K562 (cell line): Measurements from ENCODE around the gene TENM4. TPM values are rescaled to one million over a fixed set of nuclear protein-coding genes. Genes with fewer than 3 reads are reported as not detected.

Source experiments
- ATAC-seq: fragments of 200-7000 bp; cut with Tn5 transposase; 3 replicates; pipeline ENCODE4 v1.9.1; 2020; ENCODE audit warnings: moderate library complexity
- BruUV-seq: library from RNA; stranded (reverse); fragments of 400-500 nt; replicated peaks from 2 replicates; lab custom pipeline; 2021; lab: Mats Ljungman, UMichigan
- CTCF ChIA-PET: fragments of 300-600 bp; formaldehyde crosslinking; extraction: SDS; loops from one replicate; lab custom pipeline; 2021; ENCODE audit warnings: low intra/inter-chr PET ratio; lab: Yijun Ruan, JAX
- POLR2A ChIA-PET: fragments of 300-600, 350-650 bp; sonication (Branson Sonifier 250); formaldehyde crosslinking; extraction: SDS; loops from one replicate; lab custom pipeline; 2021; ENCODE audit warnings: antibody characterized with exemption, inconsistent platforms; lab: Yijun Ruan, JAX
- DNase-seq, 4 experiments: peaks; one replicate each; pipeline versions ENCODE4 v3.0.0 to v3.0.0-alpha.2; 2011 to 2018; ENCODE audit warnings: low spot score in 3 of 4, mixed read lengths in 3 of 4; ENCODE audit errors: extremely low read depth in 1 of 4
- FAIRE-seq: peaks from 2 replicates; lab custom pipeline; 2011; peaks lifted over from hg19 to GRCh38; lab: Jason Lieb, UNC
- H2AFZ ChIP-seq: 2 replicates; pipeline ENCODE4 v1.6.0; 2011; ENCODE audit warnings: low read depth, low read length, control low read depth, inconsistent platforms
- H3K27ac ChIP-seq: fragments of 200-600 bp; 3 replicates; pipeline ENCODE4 v1.8.0; 2011; ENCODE audit warnings: low read depth, mild to moderate bottlenecking, control low read depth, inconsistent platforms, low read length, moderate library complexity, mixed read lengths; ENCODE audit errors: extremely low read depth
- H3K27me3 ChIP-seq, 2 experiments: fragments of 300-600 bp in 1 of 2; 2 replicates in 1 of 2; 3 replicates in 1 of 2; pipeline versions ENCODE4 v1.6.0 to v1.8.0; 2011; ENCODE audit warnings: inconsistent platforms in 2 of 2, low read length in 2 of 2, mild to moderate bottlenecking in 1 of 2, mixed read lengths in 1 of 2, moderate library complexity in 1 of 2; ENCODE audit not compliant: control insufficient read depth in 2 of 2, insufficient read depth in 2 of 2
- H3K36me3 ChIP-seq: fragments of 300-600 bp; 3 replicates; pipeline ENCODE4 v1.8.0; 2011; ENCODE audit warnings: mild to moderate bottlenecking, low read length, inconsistent platforms; ENCODE audit not compliant: control insufficient read depth, insufficient read depth
- H3K4me1 ChIP-seq, 2 experiments: fragments of 200-600 bp in 1 of 2; replicated peaks in 1 of 2; 2 replicates in 1 of 2; 3 replicates in 1 of 2; pipeline versions ENCODE4 v1.5.1 to v1.8.0; 2011; ENCODE audit warnings: inconsistent platforms in 2 of 2, low read length in 2 of 2, mild to moderate bottlenecking in 1 of 2, mixed read lengths in 1 of 2, moderate library complexity in 1 of 2; ENCODE audit not compliant: control insufficient read depth in 2 of 2, insufficient read depth in 2 of 2
- H3K4me2 ChIP-seq: 2 replicates; pipeline ENCODE4 v1.6.1; 2011; ENCODE audit warnings: low read length, control low read depth, inconsistent platforms, mixed read lengths; ENCODE audit not compliant: insufficient read depth
- H3K4me3 ChIP-seq: fragments of 200-600 bp; sonication (generic), shearing (Covaris generic); 2 replicates; pipeline ENCODE4 v1.5.1; 2016; ENCODE audit warnings: control low read depth, inconsistent platforms
- H3K79me2 ChIP-seq: fragments of 200-600 bp; 3 replicates; pipeline ENCODE4 v1.8.0; 2011; ENCODE audit warnings: low read length, inconsistent platforms; ENCODE audit not compliant: control insufficient read depth, insufficient read depth
- H3K9ac ChIP-seq, 2 experiments: 2 replicates each; pipeline versions ENCODE4 v1.6.0 to v1.6.1; 2011; ENCODE audit warnings: low read depth in 2 of 2, low read length in 2 of 2, control low read depth in 1 of 2, inconsistent platforms in 1 of 2, mild to moderate bottlenecking in 1 of 2, mixed read lengths in 1 of 2; ENCODE audit not compliant: insufficient read depth in 1 of 2
- H3K9me1 ChIP-seq: one replicate; pipeline ENCODE4 v1.6.0; 2011; ENCODE audit warnings: inconsistent platforms, mild to moderate bottlenecking, low read length, moderate library complexity; ENCODE audit not compliant: control insufficient read depth, insufficient read depth
- H3K9me3 ChIP-seq: replicated peaks from 2 replicates; pipeline ENCODE4 v1.5.1; 2011; ENCODE audit warnings: low read depth, low read length, inconsistent platforms; ENCODE audit not compliant: control insufficient read depth, insufficient read depth
- H4K20me1 ChIP-seq: replicated peaks from 2 replicates; pipeline ENCODE4 v1.6.1; 2011; ENCODE audit warnings: low read length, inconsistent platforms, mixed read lengths; ENCODE audit not compliant: control insufficient read depth, insufficient read depth
- HIVEP1 ChIP-seq: fragments of 250-450 bp; sonication (Bioruptor Pico); IDR thresholded peaks from 2 replicates; pipeline ENCODE4 v1.4.0; 2020; ENCODE audit warnings: mild to moderate bottlenecking
- KAT2B ChIP-seq: IDR thresholded peaks from one replicate; pipeline ENCODE4 v1.6.1; 2012; ENCODE audit warnings: low read depth, mild to moderate bottlenecking, control low read depth, inconsistent platforms, low read length, moderate library complexity
- KDM5B ChIP-seq: fragments of 200-600 bp; sonication (generic); IDR thresholded peaks from 2 replicates; pipeline ENCODE4 v1.6.1; 2012; ENCODE audit warnings: low read depth, mild to moderate bottlenecking, moderate library complexity, low read length, control low read depth, inconsistent platforms; ENCODE audit not compliant: insufficient replicate concordance
- LEF1 ChIP-seq: fragments of 450-650 bp; IDR thresholded peaks from 2 replicates; pipeline ENCODE4 v1.6.1; 2016; ENCODE audit warnings: mild to moderate bottlenecking
- TRIM28 ChIP-seq: fragments of 450-650 bp; IDR thresholded peaks from 2 replicates; pipeline ENCODE4 v1.6.1; 2017
- WHSC1 ChIP-seq: IDR thresholded peaks from one replicate; pipeline ENCODE4 v1.6.1; 2012; ENCODE audit warnings: low read length, control low read depth, inconsistent platforms
- WGBS: fragments of 100-300 bp; shearing (Covaris generic); methylation state at CpG from one replicate; pipeline ENCODE4 v1.1.6; 2016; ENCODE audit warnings: low coverage, mixed read lengths; ENCODE audit not compliant: insufficient coverage; ENCODE audit errors: missing lambda C conversion rate; 5-methylcytosine and 5-hydroxymethylcytosine counted together
- in situ Hi-C: fragments of 300-500 bp; cut with MboI; formaldehyde crosslinking; loops from 4 replicates; pipeline ENCODE4 v1.15.0; 2018; ENCODE audit warnings: inconsistent platforms, mixed read lengths
- intact Hi-C: fragments of 100-400 bp; cut with micrococcal nuclease; formaldehyde crosslinking; loops from 2 replicates; pipeline ENCODE4 v1.14.2; 2022
- polyA plus RNA-seq, 8 experiments: library from polyadenylated mRNA; depleted of rRNA in 4 of 8; stranded (reverse) in 5 of 8; unstranded in 3 of 8; fragments of >200 nt; fragmentation: Nextera tagmentation in 2 of 8; fragmentation: Illumina TruSeq in 1 of 8; extraction: Ambion mirVana in 2 of 8; extraction: Trizol in 1 of 8; gene quantifications; 2 replicates each; pipeline versions ENCODE4 v1.2.1 to v1.2.3, GENCODE V29; 2011 to 2014; ENCODE audit warnings: inconsistent platforms in 1 of 8, missing spikeins in 1 of 8
- total RNA-seq, 7 experiments: library from RNA; depleted of rRNA in 6 of 7; stranded (reverse); fragments of >200 nt in 6 of 7; fragmentation: Illumina TruSeq in 2 of 7; extraction: Trizol in 2 of 7; gene quantifications; 2 replicates each; pipeline versions ENCODE4 v1.2.1 to v1.2.3, GENCODE V29; 2011 to 2021; ENCODE audit warnings: low replicate concordance in 1 of 7
- TF ChIP-seq, protein P1 (sequence below): fragments of 250-450 bp; sonication (Bioruptor Pico); IDR thresholded peaks from 2 replicates; pipeline ENCODE4 v1.4.0; 2020; ENCODE audit warnings: mild to moderate bottlenecking, moderate library complexity
- TF ChIP-seq, protein P2 (sequence below): sonication (generic); formaldehyde crosslinking; IDR thresholded peaks from 2 replicates; pipeline ENCODE4 v1.8.1; 2023; ENCODE audit warnings: mild to moderate bottlenecking, missing genetic modification reagents
- TF ChIP-seq, protein P3 (sequence below): fragments of 250-450 bp; sonication (Bioruptor Pico); IDR thresholded peaks from 2 replicates; pipeline ENCODE4 v1.8.0; 2022; ENCODE audit warnings: inconsistent platforms

TENM4 gene
- total and polyA plus RNA-seq, 9 of the 15 experiments (the other 6 are each of a cell fraction or from before 2014, with no cell fraction given) = 0.16 TPM; not detected in 8

DNA sequence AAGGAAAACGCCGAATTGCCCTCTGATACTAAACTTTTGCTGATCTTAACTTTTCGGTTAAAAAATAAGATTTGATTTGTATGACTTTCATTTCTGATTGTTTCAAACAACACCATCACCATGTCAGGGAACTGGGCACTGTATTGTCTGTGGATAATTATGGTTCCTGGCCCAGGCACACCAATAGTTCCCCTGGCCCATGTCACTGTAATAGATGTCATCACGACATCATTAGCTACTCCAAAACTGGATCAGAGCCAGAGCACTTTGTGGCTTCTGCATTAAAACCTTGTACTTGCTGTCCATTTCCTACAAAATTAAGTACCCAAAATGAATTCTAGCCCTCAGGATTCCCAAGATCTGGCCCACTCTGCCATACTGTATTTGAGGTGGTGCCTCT is 746.7 kb downstream of the TENM4 start:
- no peak for ATAC-seq
- Histone ChIP-seq H3K4me2 (no peak overlapping the region), H3K9me1 (no peaks in the 10 kb centered on the region), H4K20me1 (no peaks in the 10 kb centered on the region), H3K36me3 (no peaks in the 10 kb centered on the region), H3K9ac (no peak overlapping the region), H3K9me3 (no peaks in the 10 kb centered on the region), H3K4me3 (no peak overlapping the region), H3K79me2 (no peaks in the 10 kb centered on the region), H2AFZ (no peak overlapping the region), H3K27me3 (peaks cover 2 to 30% of the 10 kb centered on the region in 2 experiments; a peak in 3 of 5 replicates), H3K27ac (no peak overlapping the region), H3K4me1 (no peaks in the 10 kb centered on the region)
- ChIA-PET CTCF (no interaction called here), POLR2A (no interaction called here)
- intact Hi-C loops (no loop called here), in situ Hi-C loops (no loop called here)
- DNase-seq = no peak
- no TSS peak for BruUV-seq
- FAIRE-seq = no peak
- TF ChIP-seq, protein P1, sequence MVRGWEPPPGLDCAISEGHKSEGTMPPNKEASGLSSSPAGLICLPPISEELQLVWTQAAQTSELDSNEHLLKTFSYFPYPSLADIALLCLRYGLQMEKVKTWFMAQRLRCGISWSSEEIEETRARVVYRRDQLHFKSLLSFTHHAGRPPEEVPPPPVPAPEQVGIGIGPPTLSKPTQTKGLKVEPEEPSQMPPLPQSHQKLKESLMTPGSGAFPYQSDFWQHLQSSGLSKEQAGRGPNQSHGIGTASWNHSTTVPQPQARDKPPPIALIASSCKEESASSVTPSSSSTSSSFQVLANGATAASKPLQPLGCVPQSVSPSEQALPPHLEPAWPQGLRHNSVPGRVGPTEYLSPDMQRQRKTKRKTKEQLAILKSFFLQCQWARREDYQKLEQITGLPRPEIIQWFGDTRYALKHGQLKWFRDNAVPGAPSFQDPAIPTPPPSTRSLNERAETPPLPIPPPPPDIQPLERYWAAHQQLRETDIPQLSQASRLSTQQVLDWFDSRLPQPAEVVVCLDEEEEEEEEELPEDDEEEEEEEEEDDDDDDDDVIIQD (CRISPR knock-in tag) = no peak
- TF ChIP-seq LEF1 = no peak
- TF ChIP-seq TRIM28 = no peak
- TF ChIP-seq KDM5B = no peak
- no peak for TF ChIP-seq HIVEP1
- no peak for TF ChIP-seq WHSC1
- TF ChIP-seq, protein P2, sequence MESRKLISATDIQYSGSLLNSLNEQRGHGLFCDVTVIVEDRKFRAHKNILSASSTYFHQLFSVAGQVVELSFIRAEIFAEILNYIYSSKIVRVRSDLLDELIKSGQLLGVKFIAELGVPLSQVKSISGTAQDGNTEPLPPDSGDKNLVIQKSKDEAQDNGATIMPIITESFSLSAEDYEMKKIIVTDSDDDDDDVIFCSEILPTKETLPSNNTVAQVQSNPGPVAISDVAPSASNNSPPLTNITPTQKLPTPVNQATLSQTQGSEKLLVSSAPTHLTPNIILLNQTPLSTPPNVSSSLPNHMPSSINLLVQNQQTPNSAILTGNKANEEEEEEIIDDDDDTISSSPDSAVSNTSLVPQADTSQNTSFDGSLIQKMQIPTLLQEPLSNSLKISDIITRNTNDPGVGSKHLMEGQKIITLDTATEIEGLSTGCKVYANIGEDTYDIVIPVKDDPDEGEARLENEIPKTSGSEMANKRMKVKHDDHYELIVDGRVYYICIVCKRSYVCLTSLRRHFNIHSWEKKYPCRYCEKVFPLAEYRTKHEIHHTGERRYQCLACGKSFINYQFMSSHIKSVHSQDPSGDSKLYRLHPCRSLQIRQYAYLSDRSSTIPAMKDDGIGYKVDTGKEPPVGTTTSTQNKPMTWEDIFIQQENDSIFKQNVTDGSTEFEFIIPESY (CRISPR knock-in tag) = no peak
- TF ChIP-seq KAT2B = no peak
- TF ChIP-seq, protein P3, sequence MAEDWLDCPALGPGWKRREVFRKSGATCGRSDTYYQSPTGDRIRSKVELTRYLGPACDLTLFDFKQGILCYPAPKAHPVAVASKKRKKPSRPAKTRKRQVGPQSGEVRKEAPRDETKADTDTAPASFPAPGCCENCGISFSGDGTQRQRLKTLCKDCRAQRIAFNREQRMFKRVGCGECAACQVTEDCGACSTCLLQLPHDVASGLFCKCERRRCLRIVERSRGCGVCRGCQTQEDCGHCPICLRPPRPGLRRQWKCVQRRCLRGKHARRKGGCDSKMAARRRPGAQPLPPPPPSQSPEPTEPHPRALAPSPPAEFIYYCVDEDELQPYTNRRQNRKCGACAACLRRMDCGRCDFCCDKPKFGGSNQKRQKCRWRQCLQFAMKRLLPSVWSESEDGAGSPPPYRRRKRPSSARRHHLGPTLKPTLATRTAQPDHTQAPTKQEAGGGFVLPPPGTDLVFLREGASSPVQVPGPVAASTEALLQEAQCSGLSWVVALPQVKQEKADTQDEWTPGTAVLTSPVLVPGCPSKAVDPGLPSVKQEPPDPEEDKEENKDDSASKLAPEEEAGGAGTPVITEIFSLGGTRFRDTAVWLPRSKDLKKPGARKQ (CRISPR knock-in tag) = no peak
- WGBS = 0% methylated on average over 4 of the region's 4 CpGs
